Endodermal cell (in vitro differentiated cells): ENCODE data around the gene NRP1. TPM values are rescaled to one million over a fixed set of nuclear protein-coding genes. Genes with fewer than 3 reads are reported as not detected.
A peak's percentile ranks its signal among the peaks of the same experiment; 100 is the strongest.

Experiments
- DNase-seq: peaks from one replicate; pipeline ENCODE4 v3.0.0-alpha.2; 2017
- H3K27ac ChIP-seq: 2 replicates; pipeline ENCODE4 v1.5.1; 2013; ENCODE audit warnings: mild to moderate bottlenecking, low read depth, low read length, moderate library complexity
- H3K27me3 ChIP-seq: 2 replicates; pipeline ENCODE4 v1.6.1; 2013; ENCODE audit warnings: mild to moderate bottlenecking, low read length, moderate library complexity; ENCODE audit not compliant: insufficient read depth, control insufficient read depth, poor library complexity, severe bottlenecking
- H3K36me3 ChIP-seq: 2 replicates; pipeline ENCODE4 v1.7.0; 2013; ENCODE audit warnings: mild to moderate bottlenecking, low read length, moderate library complexity; ENCODE audit not compliant: control insufficient read depth, insufficient read depth
- H3K4me1 ChIP-seq: one replicate; pipeline ENCODE4 v1.7.0; 2013; ENCODE audit warnings: low read length; ENCODE audit not compliant: control insufficient read depth, insufficient read depth
- H3K4me3 ChIP-seq: 2 replicates; pipeline ENCODE4 v1.5.1; 2013; ENCODE audit warnings: mild to moderate bottlenecking, low read length, moderate library complexity
- H3K9ac ChIP-seq: 2 replicates; pipeline ENCODE4 v1.6.1; 2013; ENCODE audit warnings: mild to moderate bottlenecking, low read length, moderate library complexity; ENCODE audit not compliant: poor library complexity, severe bottlenecking; ENCODE audit errors: extremely low read depth
- H3K9me3 ChIP-seq: 2 replicates; pipeline ENCODE4 v1.6.1; 2013; ENCODE audit warnings: mild to moderate bottlenecking, low read length, moderate library complexity; ENCODE audit not compliant: control insufficient read depth
- H3K27ac Mint-ChIP-seq: 2 replicates; pipeline ENCODE4 v1.8.0; 2020; ENCODE audit warnings: mixed read lengths
- H3K27me3 Mint-ChIP-seq: 2 replicates; pipeline ENCODE4 v1.8.0; 2021; ENCODE audit warnings: mild to moderate bottlenecking, mixed read lengths; ENCODE audit not compliant: insufficient read depth
- H3K36me3 Mint-ChIP-seq: 2 replicates; pipeline ENCODE4 v1.8.0; 2020; ENCODE audit warnings: low read depth, mixed read lengths
- H3K4me1 Mint-ChIP-seq: 2 replicates; pipeline ENCODE4 v1.8.0; 2020; ENCODE audit warnings: mixed read lengths
- H3K4me3 Mint-ChIP-seq: 2 replicates; pipeline ENCODE4 v1.8.0; 2020; ENCODE audit warnings: mild to moderate bottlenecking, moderate library complexity, mixed read lengths
- H3K9me3 Mint-ChIP-seq: 2 replicates; pipeline ENCODE4 v1.8.0; 2020; ENCODE audit warnings: mild to moderate bottlenecking, mixed read lengths
- WGBS, 2 experiments: methylation state at CpG; one replicate each; pipeline versions ENCODE4 v1.1.5 to v1.1.7; 2013; ENCODE audit warnings: missing lambda C conversion rate in 2 of 2, mixed read lengths in 1 of 2; ENCODE audit not compliant: insufficient coverage in 1 of 2, insufficient read length in 1 of 2; 5-methylcytosine and 5-hydroxymethylcytosine counted together
- total RNA-seq, 2 donors: library from RNA; stranded (reverse); fragmentation: NEBNext Ultra II Directional in 1 of 2; extraction: Animal tissue kit (Norgen Biotek cat#: 25700) in 1 of 2; gene quantifications; 2 replicates in 1 of 2; 3 replicates in 1 of 2; pipeline ENCODE4 v1.2.1, GENCODE V29; 2021
- TF ChIP-seq, protein P1 (sequence below): fragments of 200-600 bp; sonication (generic); conservative IDR thresholded peaks from 2 replicates; pipeline ENCODE4 v1.5.0; 2021; ENCODE audit warnings: antibody characterized with exemption, mild to moderate bottlenecking

NRP1 gene
- total RNA-seq, 2 donors from 2014 or later = 20.7 to 30.6 TPM

DNA sequence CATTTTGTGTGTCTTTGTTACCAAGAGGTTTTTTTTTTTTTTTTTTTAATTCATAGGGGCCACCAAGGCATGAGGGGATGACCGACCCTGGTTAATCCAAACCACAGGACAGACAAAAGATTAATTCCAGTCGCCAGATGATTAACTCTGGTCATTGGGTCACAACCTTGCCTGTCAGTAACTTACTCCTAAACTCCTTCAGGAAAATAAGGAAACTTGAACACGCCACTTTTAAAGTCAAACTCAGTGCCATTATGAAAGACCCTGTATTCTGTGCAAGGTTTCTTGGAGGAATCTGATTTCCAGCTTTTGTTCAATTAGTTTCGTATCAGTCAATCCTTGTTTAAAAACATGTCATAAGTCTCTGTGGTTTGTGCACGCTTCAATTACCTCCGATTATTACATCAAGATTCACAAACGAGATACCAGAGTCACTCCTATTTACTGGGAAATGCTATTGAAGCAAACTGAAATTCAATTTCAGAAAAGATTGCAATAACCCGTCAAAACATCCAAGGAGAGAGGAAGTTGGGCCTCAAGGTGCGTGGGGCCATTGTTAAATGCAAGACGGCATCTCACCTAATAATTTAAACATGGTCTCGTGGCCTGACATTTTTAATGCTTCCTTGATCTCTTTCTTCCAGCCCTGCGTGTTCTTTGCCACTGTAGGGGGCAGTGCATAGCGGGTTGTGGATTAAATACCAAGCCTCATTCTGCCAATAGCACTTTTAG lies 44.0 kb downstream of the NRP1 start:
- Histone ChIP-seq H3K4me3 (no peak overlapping the region), H3K4me1 (peaks cover 30% of the 10 kb centered on the region), H3K27me3 (no peaks in the 10 kb centered on the region), H3K36me3 (peaks cover 18% of the 10 kb centered on the region), H3K9ac (no peak overlapping the region), H3K27ac (no peak overlapping the region), H3K9me3 (no peaks in the 10 kb centered on the region)
- H3K27ac Mint-ChIP-seq = peak overlapping the region; percentile 53
- peaks cover 47% of the 10 kb centered on the region for H3K4me1 Mint-ChIP-seq
- H3K4me3 Mint-ChIP-seq = no peak overlapping the region
- DNase-seq = no peak
- 84 to 95% methylated on average over 11 to 13 of the region's 13 CpGs for WGBS, 2 experiments
- no peaks in the 10 kb centered on the region for H3K27me3 Mint-ChIP-seq
- TF ChIP-seq, protein P1, sequence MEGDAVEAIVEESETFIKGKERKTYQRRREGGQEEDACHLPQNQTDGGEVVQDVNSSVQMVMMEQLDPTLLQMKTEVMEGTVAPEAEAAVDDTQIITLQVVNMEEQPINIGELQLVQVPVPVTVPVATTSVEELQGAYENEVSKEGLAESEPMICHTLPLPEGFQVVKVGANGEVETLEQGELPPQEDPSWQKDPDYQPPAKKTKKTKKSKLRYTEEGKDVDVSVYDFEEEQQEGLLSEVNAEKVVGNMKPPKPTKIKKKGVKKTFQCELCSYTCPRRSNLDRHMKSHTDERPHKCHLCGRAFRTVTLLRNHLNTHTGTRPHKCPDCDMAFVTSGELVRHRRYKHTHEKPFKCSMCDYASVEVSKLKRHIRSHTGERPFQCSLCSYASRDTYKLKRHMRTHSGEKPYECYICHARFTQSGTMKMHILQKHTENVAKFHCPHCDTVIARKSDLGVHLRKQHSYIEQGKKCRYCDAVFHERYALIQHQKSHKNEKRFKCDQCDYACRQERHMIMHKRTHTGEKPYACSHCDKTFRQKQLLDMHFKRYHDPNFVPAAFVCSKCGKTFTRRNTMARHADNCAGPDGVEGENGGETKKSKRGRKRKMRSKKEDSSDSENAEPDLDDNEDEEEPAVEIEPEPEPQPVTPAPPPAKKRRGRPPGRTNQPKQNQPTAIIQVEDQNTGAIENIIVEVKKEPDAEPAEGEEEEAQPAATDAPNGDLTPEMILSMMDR = peak; percentile 59
- H3K9me3 Mint-ChIP-seq = no peaks in the 10 kb centered on the region
- no peaks in the 10 kb centered on the region for H3K36me3 Mint-ChIP-seq

DNA sequence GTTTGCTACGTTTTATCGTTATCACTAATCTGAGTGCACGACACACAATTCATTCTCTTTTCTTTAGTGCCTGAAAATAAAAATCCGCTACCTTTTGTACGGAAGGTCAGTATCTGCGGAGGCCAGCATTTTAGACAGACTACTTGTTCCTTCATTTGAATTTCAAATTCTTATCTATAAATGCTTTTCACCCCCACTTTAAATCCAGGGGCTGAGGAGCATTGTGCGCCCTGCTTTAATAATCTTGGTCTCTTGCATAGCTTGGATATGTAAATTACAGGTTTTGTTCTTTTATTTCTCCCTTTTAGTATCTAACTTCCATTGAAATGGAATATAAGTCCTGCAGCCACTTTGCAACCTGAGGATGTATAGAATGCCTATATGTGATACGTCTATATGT lies 44.7 kb downstream of the NRP1 start:
- no peaks in the 10 kb centered on the region for H3K9me3 Mint-ChIP-seq
- Histone ChIP-seq H3K4me3 (peak overlapping the region; percentile 49), H3K36me3 (peaks cover 11% of the 10 kb centered on the region), H3K4me1 (peaks cover 30% of the 10 kb centered on the region), H3K9me3 (no peaks in the 10 kb centered on the region), H3K27me3 (no peaks in the 10 kb centered on the region), H3K9ac (no peak overlapping the region), H3K27ac (peak overlapping the region; percentile 3)
- peaks cover 47% of the 10 kb centered on the region for H3K4me1 Mint-ChIP-seq
- no peaks in the 10 kb centered on the region for H3K27me3 Mint-ChIP-seq
- WGBS, 2 experiments = 86 to 97% methylated on average over 6 to 7 of the region's 8 CpGs
- peak overlapping the region; percentile 73 for H3K27ac Mint-ChIP-seq
- TF ChIP-seq, protein P1 = no peak
- H3K36me3 Mint-ChIP-seq = no peaks in the 10 kb centered on the region
- no peak overlapping the region for H3K4me3 Mint-ChIP-seq
- DNase-seq = no peak

DNA sequence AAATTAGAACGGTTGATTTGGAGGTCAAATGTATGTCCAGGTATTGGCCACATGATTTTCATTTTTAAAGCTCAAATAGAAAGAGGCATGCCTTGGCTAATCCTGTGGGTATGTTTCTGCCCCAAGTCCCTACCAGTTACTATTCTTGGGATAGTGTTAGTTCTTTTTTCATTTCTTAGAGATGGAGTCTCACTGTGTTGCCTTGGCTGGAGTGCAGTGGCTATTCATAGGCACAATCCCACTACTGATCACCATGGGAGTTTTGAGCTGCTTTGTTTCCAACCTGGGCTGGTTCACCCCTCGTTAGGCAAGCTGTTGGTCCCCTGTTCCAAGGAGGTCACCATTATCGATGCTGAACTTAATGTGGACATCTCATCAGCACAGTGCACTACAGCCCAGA lies 46.3 kb downstream of the NRP1 start:
- Histone ChIP-seq H3K9ac (no peak overlapping the region), H3K9me3 (no peaks in the 10 kb centered on the region), H3K27me3 (no peaks in the 10 kb centered on the region), H3K4me1 (peaks cover 30% of the 10 kb centered on the region), H3K27ac (no peak overlapping the region), H3K36me3 (no peaks in the 10 kb centered on the region), H3K4me3 (no peak overlapping the region)
- TF ChIP-seq, protein P1 = no peak
- Mint-ChIP-seq H3K27ac (peak overlapping the region; percentile 76), H3K27me3 (no peaks in the 10 kb centered on the region), H3K9me3 (no peaks in the 10 kb centered on the region), H3K36me3 (peaks cover 1% of the 10 kb centered on the region), H3K4me3 (no peak overlapping the region), H3K4me1 (peaks cover 42% of the 10 kb centered on the region)
- 90 to 100% methylated on average over 2 to 3 of the region's 3 CpGs for WGBS, 2 experiments
- DNase-seq = no peak
